Natural killer cell (primary cell): ENCODE data around the gene MTCH2. TPM values are rescaled to one million over a fixed set of nuclear protein-coding genes. Genes with fewer than 3 reads are reported as not detected.

Experiments used
- ATAC-seq, 3 donors: fragments of 150-1000 bp in 2 of 3; fragments of 200-7000 bp in 1 of 3; cut with Tn5 transposase; 1 replicate in 1 of 3; 2 replicates in 2 of 3; pipeline ENCODE4 v1.10.0; 2021; ENCODE audit warnings: mild to moderate bottlenecking in 2 of 3, moderate library complexity in 2 of 3
- DNase-seq, 2 donors: peaks; one replicate each; pipeline versions ENCODE4 v3.0.0 to v3.0.0-alpha.2; 2013 to 2021; ENCODE audit warnings: mixed read lengths in 1 of 2
- H3K27ac ChIP-seq: one replicate; pipeline ENCODE4 v1.5.1; 2013; ENCODE audit warnings: mild to moderate bottlenecking, low read length
- H3K27me3 ChIP-seq: one replicate; pipeline ENCODE4 v1.6.1; 2013; ENCODE audit warnings: low read length; ENCODE audit not compliant: control insufficient read depth, insufficient read depth
- H3K36me3 ChIP-seq: one replicate; pipeline ENCODE4 v1.6.1; 2013; ENCODE audit warnings: low read length; ENCODE audit not compliant: control insufficient read depth, insufficient read depth
- H3K4me1 ChIP-seq: one replicate; pipeline ENCODE4 v1.6.1; 2013; ENCODE audit warnings: low read length; ENCODE audit not compliant: control insufficient read depth, insufficient read depth
- H3K4me3 ChIP-seq: one replicate; pipeline ENCODE4 v1.5.1; 2013; ENCODE audit warnings: low read length
- H3K9me3 ChIP-seq: one replicate; pipeline ENCODE4 v1.6.1; 2013; ENCODE audit warnings: low read length; ENCODE audit not compliant: control insufficient read depth, insufficient read depth
- H3K27ac Mint-ChIP-seq, 2 donors: one replicate each; pipeline ENCODE4 v1.8.0; 2022; ENCODE audit warnings: mild to moderate bottlenecking in 2 of 2, mixed read lengths in 2 of 2, moderate library complexity in 1 of 2
- H3K27me3 Mint-ChIP-seq, 2 donors: one replicate each; pipeline ENCODE4 v1.8.0; 2022; ENCODE audit warnings: low read depth in 2 of 2, mixed read lengths in 2 of 2
- H3K36me3 Mint-ChIP-seq: one replicate; pipeline ENCODE4 v1.8.0; 2022; ENCODE audit warnings: mixed read lengths
- H3K4me1 Mint-ChIP-seq, 2 donors: one replicate each; pipeline ENCODE4 v1.8.0; 2022; ENCODE audit warnings: mixed read lengths in 2 of 2
- H3K4me3 Mint-ChIP-seq: one replicate; pipeline ENCODE4 v1.8.0; 2022; ENCODE audit warnings: mild to moderate bottlenecking, moderate library complexity, mixed read lengths
- H3K9me3 Mint-ChIP-seq, 2 donors: one replicate each; pipeline ENCODE4 v1.8.0; 2022; ENCODE audit warnings: mixed read lengths in 2 of 2
- WGBS: methylation state at CpG from one replicate; pipeline ENCODE4 v1.1.7; 2013; ENCODE audit warnings: missing lambda C conversion rate; ENCODE audit not compliant: insufficient coverage; 5-methylcytosine and 5-hydroxymethylcytosine counted together
- intact Hi-C: fragments of 100-400 bp; cut with micrococcal nuclease; formaldehyde crosslinking; loops from one replicate; pipeline ENCODE4 v1.14.2; 2022
- total RNA-seq, 4 donors: library from RNA; stranded (reverse); fragments of 120-200 nt in 1 of 4; gene quantifications; one replicate each; pipeline versions ENCODE4 v1.2.3 to v1.2.4, GENCODE V29; 2013 to 2022
- TF ChIP-seq, protein P1 (sequence below): fragments of 200-600 bp; IDR thresholded peaks from one replicate; pipeline ENCODE4 v1.8.0; 2022; ENCODE audit warnings: antibody characterized with exemption

The MTCH2 gene
- total RNA-seq, 3 donors from 2014 or later (not counting 1 experiment from before 2014, with no cell fraction given): 25.0 to 32.4 (median 31.4) TPM

DNA sequence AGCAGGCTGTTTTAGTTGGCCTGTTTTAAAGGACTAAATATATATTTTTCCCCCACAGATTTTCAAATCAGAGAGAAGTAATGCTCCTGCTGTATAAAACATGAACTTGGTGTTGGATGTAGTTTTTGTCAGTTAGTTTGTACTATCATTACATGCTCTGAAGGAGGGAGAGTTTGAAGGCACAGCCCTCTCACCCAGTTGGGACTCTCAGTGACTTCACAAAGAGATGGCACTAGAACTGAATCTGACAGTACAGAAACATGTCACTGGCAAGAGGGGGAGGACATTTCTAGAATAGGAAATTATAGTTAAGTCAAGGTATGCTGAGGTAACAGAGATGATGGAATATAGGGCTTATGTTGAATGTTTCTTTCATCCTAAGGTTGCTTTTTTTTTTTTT, 27.1 kb downstream of the MTCH2 start:
- Mint-ChIP-seq H3K4me1 (peaks cover 20 to 22% of the 10 kb centered on the region in 2 donors), H3K36me3 (peaks cover 9% of the 10 kb centered on the region), H3K27ac (no peak overlapping the region), H3K4me3 (peak overlapping the region; percentile 81), H3K27me3 (peaks cover 0 to 5% of the 10 kb centered on the region in 2 donors), H3K9me3 (no peaks in the 10 kb centered on the region)
- Histone ChIP-seq H3K36me3 (peaks cover 4% of the 10 kb centered on the region), H3K27me3 (no peaks in the 10 kb centered on the region), H3K4me1 (peaks cover 23% of the 10 kb centered on the region), H3K27ac (no peak overlapping the region), H3K4me3 (no peak overlapping the region), H3K9me3 (no peaks in the 10 kb centered on the region)
- DNase-seq (no peak), ATAC-seq (no peak)
- TF ChIP-seq, protein P1, sequence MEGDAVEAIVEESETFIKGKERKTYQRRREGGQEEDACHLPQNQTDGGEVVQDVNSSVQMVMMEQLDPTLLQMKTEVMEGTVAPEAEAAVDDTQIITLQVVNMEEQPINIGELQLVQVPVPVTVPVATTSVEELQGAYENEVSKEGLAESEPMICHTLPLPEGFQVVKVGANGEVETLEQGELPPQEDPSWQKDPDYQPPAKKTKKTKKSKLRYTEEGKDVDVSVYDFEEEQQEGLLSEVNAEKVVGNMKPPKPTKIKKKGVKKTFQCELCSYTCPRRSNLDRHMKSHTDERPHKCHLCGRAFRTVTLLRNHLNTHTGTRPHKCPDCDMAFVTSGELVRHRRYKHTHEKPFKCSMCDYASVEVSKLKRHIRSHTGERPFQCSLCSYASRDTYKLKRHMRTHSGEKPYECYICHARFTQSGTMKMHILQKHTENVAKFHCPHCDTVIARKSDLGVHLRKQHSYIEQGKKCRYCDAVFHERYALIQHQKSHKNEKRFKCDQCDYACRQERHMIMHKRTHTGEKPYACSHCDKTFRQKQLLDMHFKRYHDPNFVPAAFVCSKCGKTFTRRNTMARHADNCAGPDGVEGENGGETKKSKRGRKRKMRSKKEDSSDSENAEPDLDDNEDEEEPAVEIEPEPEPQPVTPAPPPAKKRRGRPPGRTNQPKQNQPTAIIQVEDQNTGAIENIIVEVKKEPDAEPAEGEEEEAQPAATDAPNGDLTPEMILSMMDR: no peak
- intact Hi-C loops: no loop called here

DNA sequence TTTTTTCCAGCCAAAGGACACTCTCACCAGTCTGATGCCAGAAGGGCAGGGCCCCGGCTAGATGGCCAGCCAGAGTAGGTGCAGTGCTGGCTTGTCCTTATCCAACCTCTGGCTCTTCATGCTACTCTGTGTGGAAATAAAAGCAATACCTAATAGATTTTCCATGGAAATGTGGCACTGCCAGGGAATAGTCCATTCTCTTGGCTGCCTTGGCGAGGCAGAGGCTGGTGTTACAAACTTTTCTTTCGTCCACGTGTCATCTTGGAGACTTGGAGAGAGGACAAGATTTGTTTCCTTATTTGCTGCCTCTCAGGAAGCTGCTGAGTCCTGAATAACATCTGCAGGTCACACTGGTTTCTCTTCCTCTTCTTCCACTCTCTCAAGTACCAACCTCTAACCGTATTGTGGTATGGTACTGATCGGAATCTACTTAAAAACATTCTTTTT, 31.0 kb downstream of the MTCH2 start:
- TF ChIP-seq, protein P1: no peak
- ATAC-seq: no peak
- intact Hi-C loops: no loop called here
- peaks cover 2 to 11% of the 10 kb centered on the region in 2 donors for H3K27me3 Mint-ChIP-seq
- no peaks in the 10 kb centered on the region for H3K27me3 ChIP-seq
- H3K36me3 Mint-ChIP-seq: no peaks in the 10 kb centered on the region
- H3K4me3 Mint-ChIP-seq: no peak overlapping the region
- peaks cover 14 to 19% of the 10 kb centered on the region in 2 donors for H3K4me1 Mint-ChIP-seq
- no peak overlapping the region for H3K27ac ChIP-seq
- H3K36me3 ChIP-seq: no peaks in the 10 kb centered on the region
- H3K27ac Mint-ChIP-seq: no peak overlapping the region
- WGBS: 50% methylated on average over 6 of the region's 6 CpGs
- H3K9me3 Mint-ChIP-seq: no peaks in the 10 kb centered on the region
- peaks cover 15% of the 10 kb centered on the region for H3K4me1 ChIP-seq
- H3K4me3 ChIP-seq: no peak overlapping the region
- no peaks in the 10 kb centered on the region for H3K9me3 ChIP-seq
- no peak for DNase-seq

DNA sequence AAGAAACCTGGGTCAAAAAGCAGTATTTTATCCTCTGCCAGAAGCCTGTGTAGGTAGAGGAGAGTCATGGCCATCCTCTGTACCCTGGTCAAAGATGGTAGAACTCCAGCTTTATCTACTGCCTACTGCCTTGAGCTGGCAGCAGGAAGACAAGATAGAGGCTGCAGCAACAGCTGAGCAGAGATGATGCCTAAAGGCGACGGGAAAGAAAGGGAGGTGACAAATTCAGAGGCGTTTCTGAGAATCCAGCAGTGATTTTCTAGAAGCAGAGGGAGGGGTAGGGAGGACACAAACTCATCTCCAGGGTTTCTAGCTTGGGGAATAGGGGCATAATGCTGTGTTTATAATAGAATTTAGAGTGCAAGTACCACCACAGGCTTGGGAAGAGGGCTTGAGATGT, 32.7 kb downstream of the MTCH2 start:
- Mint-ChIP-seq H3K4me1 (peaks cover 0 to 5% of the 10 kb centered on the region in 2 donors), H3K27me3 (peaks cover 0 to 15% of the 10 kb centered on the region in 2 donors), H3K9me3 (no peaks in the 10 kb centered on the region), H3K4me3 (no peak overlapping the region), H3K27ac (no peak overlapping the region), H3K36me3 (peaks cover 5% of the 10 kb centered on the region)
- no peaks in the 10 kb centered on the region for H3K9me3 ChIP-seq
- intact Hi-C loops: no loop called here
- DNase-seq (no peak), ATAC-seq (no peak)
- no peaks in the 10 kb centered on the region for H3K27me3 ChIP-seq
- H3K36me3 ChIP-seq: no peaks in the 10 kb centered on the region
- H3K27ac ChIP-seq: no peak overlapping the region
- H3K4me1 ChIP-seq: peaks cover 6% of the 10 kb centered on the region
- H3K4me3 ChIP-seq: no peak overlapping the region
- 50% methylated on average over 3 of the region's 3 CpGs for WGBS
- TF ChIP-seq, protein P1: no peak

DNA sequence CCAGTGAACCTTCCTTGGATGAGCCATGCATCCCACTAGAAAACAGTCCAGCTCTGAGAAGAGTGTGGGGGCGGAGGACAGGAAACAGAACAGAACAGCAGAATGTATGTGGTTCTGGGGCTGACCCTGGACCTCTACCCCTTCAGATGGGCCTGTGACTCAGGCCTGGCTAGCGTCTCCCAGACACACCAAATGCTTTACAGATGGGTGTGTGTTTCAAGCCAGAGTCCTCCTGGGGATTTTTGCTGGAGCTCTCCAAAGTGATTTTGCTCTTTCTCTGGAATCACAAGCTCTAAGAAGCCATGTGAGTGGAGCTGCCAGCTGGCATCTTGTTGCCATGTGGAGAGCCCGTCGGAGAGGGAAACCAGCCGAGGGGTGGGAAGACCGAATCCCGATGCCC, 35.0 kb downstream of the MTCH2 start:
- Mint-ChIP-seq H3K9me3 (no peaks in the 10 kb centered on the region), H3K27me3 (peaks cover 0 to 15% of the 10 kb centered on the region in 2 donors), H3K36me3 (peaks cover 5% of the 10 kb centered on the region), H3K27ac (no peak overlapping the region), H3K4me1 (peaks cover 0 to 5% of the 10 kb centered on the region in 2 donors), H3K4me3 (no peak overlapping the region)
- ATAC-seq (no peak), DNase-seq (no peak)
- Histone ChIP-seq H3K27ac (no peak overlapping the region), H3K36me3 (no peaks in the 10 kb centered on the region), H3K4me1 (peaks cover 6% of the 10 kb centered on the region), H3K27me3 (no peaks in the 10 kb centered on the region), H3K4me3 (no peak overlapping the region), H3K9me3 (no peaks in the 10 kb centered on the region)
- 96% methylated on average over 7 of the region's 7 CpGs for WGBS
- intact Hi-C loops: no loop called here
- TF ChIP-seq, protein P1: no peak
